IPS-15b (cell line): ENCODE data around the gene CMTR2.
"Not testable (repeated sequence)": the region's sequence is repeated elsewhere in the genome, so short reads cannot be mapped to it uniquely, and the experiment has no call there.

Experiments
- H3K27me3 ChIP-seq: one replicate; pipeline ENCODE4 v1.6.1; 2013; ENCODE audit warnings: low read length; ENCODE audit not compliant: control insufficient read depth, insufficient read depth
- H3K36me3 ChIP-seq: one replicate; pipeline ENCODE4 v1.6.1; 2013; ENCODE audit warnings: low read length; ENCODE audit not compliant: control insufficient read depth, insufficient read depth
- H3K4me1 ChIP-seq: one replicate; pipeline ENCODE4 v1.6.1; 2013; ENCODE audit warnings: mild to moderate bottlenecking, low read length; ENCODE audit not compliant: control insufficient read depth, insufficient read depth
- H3K4me3 ChIP-seq: one replicate; pipeline ENCODE4 v1.5.1; 2013; ENCODE audit warnings: low read depth, low read length
- H3K9ac ChIP-seq: one replicate; pipeline ENCODE4 v1.6.1; 2013; ENCODE audit warnings: low read depth, mild to moderate bottlenecking, low read length
- H3K9me3 ChIP-seq: one replicate; pipeline ENCODE4 v1.6.1; 2013; ENCODE audit warnings: mild to moderate bottlenecking, low read length; ENCODE audit not compliant: control insufficient read depth, insufficient read depth

Gene CMTR2

DNA sequence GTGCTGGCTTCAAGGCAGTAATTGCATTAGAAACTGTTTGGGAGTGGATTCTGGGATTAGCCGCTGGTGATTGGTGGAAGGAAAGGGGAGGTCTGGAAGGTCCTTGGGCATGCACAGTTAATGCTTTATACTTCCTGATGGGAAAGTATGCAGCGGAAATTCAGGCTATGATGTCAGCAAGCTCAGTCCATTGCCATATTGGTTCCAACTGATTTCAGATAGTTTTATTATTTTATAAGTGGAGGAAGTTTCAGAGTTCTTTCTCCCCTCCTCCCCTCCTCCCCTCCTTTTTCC, 8.1 kb upstream of the CMTR2 start:
- no peak overlapping the region for H3K9ac ChIP-seq
- no peaks in the 10 kb centered on the region for H3K27me3 ChIP-seq
- no peak overlapping the region for H3K4me3 ChIP-seq
- H3K4me1 ChIP-seq = no peaks in the 10 kb centered on the region
- H3K9me3 ChIP-seq = no peaks in the 10 kb centered on the region
- no peaks in the 10 kb centered on the region for H3K36me3 ChIP-seq

DNA sequence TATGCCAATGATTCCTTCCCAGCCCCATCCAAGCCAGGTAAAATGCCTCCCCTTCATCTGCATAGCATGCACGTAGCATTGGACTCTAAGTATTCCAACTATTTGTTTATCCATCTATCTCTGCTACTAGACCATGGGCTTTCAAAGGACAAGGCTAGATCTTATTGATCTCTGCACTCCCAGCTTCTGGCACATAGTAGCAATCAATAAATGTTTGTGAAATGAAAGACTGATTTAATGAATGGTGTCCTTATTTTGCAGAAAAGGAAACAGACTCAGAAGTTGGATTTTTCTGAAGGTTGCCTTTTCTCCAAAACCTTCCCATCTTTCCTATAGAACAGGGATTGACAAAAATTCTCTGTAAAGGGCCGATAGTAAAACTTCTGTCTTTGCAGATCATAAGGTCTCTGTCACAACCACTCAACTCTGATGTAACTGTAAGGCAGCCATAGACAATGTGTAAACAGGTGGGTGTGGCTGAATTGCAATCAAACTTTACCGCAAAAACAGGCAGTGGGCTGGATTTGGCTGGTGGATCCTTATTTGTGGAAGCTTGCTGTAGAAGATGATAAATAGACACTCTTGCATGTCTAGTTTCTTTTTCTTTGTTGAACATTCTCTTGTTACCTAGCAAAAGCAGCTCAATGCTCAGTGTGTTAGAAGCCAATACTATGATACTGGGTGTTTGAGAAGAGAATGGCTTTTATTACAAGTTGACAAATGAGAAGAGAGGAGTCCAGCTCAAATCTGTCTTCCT, 7.6 kb upstream of the CMTR2 start:
- Histone ChIP-seq H3K36me3 (no peaks in the 10 kb centered on the region), H3K9ac (no peak overlapping the region), H3K4me1 (no peaks in the 10 kb centered on the region), H3K4me3 (no peak overlapping the region), H3K27me3 (no peaks in the 10 kb centered on the region), H3K9me3 (no peaks in the 10 kb centered on the region)

DNA sequence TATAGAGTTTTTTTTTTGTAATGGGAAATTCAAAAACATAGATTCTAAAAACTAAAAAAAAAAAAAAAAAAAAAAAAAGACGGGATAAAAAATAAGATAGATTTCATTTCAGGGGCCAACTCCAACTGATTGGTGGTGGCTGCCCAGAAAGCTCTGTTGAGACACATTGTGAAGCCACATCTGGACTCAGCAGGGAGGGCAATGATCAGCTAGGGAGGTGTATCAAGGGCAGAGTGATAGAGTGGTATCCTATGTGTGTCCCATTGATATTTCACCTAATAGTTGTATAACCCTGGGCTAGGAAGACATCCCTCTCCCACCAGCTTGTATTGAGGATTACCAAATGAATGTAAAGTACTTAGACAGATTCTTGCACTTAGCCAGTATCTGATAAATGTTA, 6.7 kb upstream of the CMTR2 start:
- Histone ChIP-seq H3K4me3 (no peak overlapping the region), H3K27me3 (no peaks in the 10 kb centered on the region), H3K36me3 (no peaks in the 10 kb centered on the region), H3K9ac (no peak overlapping the region), H3K9me3 (no peaks in the 10 kb centered on the region), H3K4me1 (no peaks in the 10 kb centered on the region)

DNA sequence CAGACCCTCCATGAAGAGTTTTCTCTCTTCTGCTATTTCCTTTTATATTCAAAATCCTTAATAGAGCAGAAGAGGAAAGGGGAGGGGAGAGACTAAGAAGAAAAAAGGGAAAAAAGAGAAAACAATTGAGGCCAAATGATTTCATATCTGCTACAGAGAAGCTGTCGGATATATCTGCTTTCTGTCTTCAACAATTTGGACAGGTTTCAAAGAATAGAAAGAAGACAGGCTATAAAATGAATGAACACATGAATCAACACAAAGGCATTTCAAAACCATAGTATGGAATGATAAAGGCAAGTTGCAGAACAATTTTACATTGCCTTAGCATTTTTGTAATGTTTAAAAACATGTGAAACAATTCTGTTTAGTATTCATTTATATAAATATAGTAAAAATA, 4.7 kb upstream of the CMTR2 start:
- no peaks in the 10 kb centered on the region for H3K9me3 ChIP-seq
- H3K9ac ChIP-seq = no peak overlapping the region
- H3K4me3 ChIP-seq = no peak overlapping the region
- no peaks in the 10 kb centered on the region for H3K4me1 ChIP-seq
- no peaks in the 10 kb centered on the region for H3K27me3 ChIP-seq
- no peaks in the 10 kb centered on the region for H3K36me3 ChIP-seq

DNA sequence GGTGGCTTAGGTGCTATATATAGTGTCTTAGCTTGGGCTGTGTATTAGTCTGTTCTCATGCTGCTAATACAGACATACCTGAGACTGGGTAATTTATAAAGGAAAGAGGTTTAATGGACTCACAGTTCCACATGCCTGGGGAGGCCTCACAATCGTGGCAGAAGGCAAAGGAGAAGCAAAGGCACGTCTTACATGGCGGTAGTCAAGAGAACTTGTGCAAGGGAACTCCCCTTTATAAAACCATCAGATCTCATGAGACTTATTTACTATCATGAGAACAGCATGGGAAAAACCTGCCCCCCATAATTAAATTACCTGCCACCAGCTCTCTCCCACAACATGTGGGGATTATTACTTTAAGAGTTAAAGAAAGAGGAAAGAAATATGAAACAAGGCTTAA, 2.9 kb upstream of the CMTR2 start:
- H3K4me3 ChIP-seq, H3K9ac ChIP-seq, H3K36me3 ChIP-seq, H3K27me3 ChIP-seq, H3K9me3 ChIP-seq, H3K4me1 ChIP-seq: not testable (repeated sequence)

DNA sequence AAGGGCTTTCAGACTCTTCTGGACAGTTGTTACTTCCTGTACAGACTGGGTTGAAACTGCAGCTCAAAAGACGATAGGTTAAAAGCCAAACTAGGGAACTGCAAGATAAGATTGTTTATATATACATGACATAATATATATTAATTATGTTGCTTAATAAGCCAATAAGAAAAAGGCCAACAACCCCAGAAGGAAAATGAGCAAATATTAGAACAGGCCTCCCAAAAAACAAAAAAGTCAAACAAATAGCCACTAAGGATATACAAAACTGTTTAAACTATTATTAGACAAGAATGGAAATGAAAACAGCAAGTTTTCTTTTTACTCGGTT, 495 bp upstream of the CMTR2 start:
- Histone ChIP-seq H3K9me3 (no peaks in the 10 kb centered on the region), H3K4me3 (peak overlapping the region; percentile 43), H3K4me1 (peaks cover 7% of the 10 kb centered on the region), H3K36me3 (peaks cover 5% of the 10 kb centered on the region), H3K9ac (no peak overlapping the region), H3K27me3 (no peaks in the 10 kb centered on the region)

DNA sequence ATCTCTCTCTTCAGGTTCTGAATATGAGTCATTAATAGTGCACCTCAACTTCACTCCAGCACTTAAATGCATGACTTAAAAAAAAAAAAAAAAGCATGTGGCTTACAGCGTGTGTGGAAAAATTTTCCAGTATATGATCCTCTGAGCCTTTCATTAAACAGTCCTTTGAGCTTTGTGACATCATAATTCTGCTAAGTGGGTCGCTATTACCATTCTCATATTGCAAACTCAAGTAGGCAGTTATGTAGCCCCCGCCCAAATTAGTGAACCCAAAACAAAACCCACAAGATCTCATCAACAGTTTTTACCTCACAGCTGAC, 672 bp downstream of the CMTR2 start:
- H3K27me3 ChIP-seq = no peaks in the 10 kb centered on the region
- peak overlapping the region; percentile 94 for H3K9ac ChIP-seq
- peaks cover 7% of the 10 kb centered on the region for H3K4me1 ChIP-seq
- peak overlapping the region; percentile 88 for H3K4me3 ChIP-seq
- peaks cover 5% of the 10 kb centered on the region for H3K36me3 ChIP-seq
- H3K9me3 ChIP-seq = no peaks in the 10 kb centered on the region

DNA sequence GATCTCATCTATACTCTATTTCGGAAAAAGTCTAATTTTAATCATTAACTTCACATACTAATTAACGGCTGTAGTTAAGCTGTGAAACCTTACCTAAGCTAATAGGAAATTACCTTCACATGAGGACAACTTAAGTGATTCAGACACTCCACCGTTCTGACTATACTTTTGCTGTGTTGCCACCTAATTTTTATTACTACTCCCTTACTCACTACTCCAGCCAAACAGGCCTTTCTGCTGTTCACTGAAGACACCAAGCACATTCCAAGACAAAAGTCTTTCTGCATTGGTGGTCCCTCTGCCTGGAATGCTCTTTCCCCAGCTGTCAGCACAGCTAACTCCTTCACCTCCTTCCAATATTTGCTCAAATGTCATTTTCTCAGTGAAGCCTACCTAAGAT, 1.3 kb downstream of the CMTR2 start:
- Histone ChIP-seq H3K4me3 (peak overlapping the region; percentile 88), H3K27me3 (no peaks in the 10 kb centered on the region), H3K4me1 (peaks cover 7% of the 10 kb centered on the region), H3K36me3 (peaks cover 5% of the 10 kb centered on the region), H3K9me3 (no peaks in the 10 kb centered on the region), H3K9ac (peak overlapping the region; percentile 39)

DNA sequence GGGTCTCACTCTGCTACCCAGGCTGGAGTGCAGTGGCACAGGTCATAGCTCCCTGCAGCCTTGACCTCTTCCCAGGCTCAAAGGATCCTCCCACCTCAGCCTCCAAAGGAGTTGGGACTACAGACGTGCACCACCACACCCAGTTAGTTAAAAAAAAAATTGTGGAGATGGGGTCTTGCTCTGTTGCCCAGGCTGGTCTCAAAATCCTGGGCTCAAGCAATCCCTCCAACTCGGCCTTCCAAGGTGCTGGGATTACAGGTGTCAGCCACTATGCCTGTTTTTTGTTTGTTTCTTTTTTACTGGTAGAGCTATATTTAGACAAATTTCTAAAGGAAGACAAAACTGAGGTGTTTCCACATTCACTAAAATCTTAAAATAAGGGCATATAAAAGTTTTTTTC, 1.7 kb downstream of the CMTR2 start:
- peaks cover 7% of the 10 kb centered on the region for H3K4me1 ChIP-seq
- H3K9ac ChIP-seq = no peak overlapping the region
- no peak overlapping the region for H3K4me3 ChIP-seq
- no peaks in the 10 kb centered on the region for H3K9me3 ChIP-seq
- H3K36me3 ChIP-seq = peaks cover 5% of the 10 kb centered on the region
- no peaks in the 10 kb centered on the region for H3K27me3 ChIP-seq

DNA sequence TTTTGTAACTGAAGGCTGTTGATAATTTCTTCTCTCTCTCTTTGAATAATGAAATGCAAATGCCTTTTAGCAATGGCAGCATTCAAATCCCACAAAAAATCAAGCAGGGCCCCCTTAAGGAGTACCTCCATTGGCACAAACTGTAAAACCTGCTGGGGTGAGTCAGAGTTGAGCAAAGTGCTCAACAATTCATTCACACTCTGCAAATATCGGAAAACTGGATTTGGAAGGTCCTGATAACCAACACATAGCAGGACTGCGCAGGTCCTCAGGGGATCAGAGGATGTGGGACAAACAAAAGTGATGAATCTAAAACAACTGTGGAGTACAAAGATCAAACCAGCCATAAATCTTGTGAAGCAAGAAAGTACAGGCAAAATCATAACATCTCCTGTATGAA, 5.6 kb downstream of the CMTR2 start:
- Histone ChIP-seq H3K4me3 (no peak overlapping the region), H3K9me3 (no peaks in the 10 kb centered on the region), H3K36me3 (peaks cover 5% of the 10 kb centered on the region), H3K4me1 (peaks cover 7% of the 10 kb centered on the region), H3K9ac (no peak overlapping the region), H3K27me3 (no peaks in the 10 kb centered on the region)

DNA sequence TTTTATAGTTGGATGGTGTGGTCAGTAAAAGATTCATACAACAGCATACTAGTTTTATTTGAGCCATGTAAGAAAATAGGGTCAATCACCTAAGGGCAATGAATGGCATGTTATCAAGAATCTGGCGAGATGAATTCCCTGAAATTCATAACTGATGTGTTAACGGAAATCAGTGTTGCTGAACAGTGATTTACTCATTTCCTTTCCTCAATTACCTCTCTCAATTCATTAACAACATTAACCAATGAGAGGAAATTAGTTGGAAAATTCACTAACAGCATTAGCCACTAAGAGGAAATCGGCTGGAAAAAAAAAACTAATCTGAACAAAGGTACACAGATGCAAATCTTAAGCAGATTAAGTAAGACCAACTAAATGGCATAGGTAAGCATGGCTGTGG, 6.3 kb downstream of the CMTR2 start:
- peaks cover 5% of the 10 kb centered on the region for H3K36me3 ChIP-seq
- no peak overlapping the region for H3K9ac ChIP-seq
- no peaks in the 10 kb centered on the region for H3K9me3 ChIP-seq
- peaks cover 2% of the 10 kb centered on the region for H3K4me1 ChIP-seq
- H3K27me3 ChIP-seq = no peaks in the 10 kb centered on the region
- H3K4me3 ChIP-seq = no peak overlapping the region

DNA sequence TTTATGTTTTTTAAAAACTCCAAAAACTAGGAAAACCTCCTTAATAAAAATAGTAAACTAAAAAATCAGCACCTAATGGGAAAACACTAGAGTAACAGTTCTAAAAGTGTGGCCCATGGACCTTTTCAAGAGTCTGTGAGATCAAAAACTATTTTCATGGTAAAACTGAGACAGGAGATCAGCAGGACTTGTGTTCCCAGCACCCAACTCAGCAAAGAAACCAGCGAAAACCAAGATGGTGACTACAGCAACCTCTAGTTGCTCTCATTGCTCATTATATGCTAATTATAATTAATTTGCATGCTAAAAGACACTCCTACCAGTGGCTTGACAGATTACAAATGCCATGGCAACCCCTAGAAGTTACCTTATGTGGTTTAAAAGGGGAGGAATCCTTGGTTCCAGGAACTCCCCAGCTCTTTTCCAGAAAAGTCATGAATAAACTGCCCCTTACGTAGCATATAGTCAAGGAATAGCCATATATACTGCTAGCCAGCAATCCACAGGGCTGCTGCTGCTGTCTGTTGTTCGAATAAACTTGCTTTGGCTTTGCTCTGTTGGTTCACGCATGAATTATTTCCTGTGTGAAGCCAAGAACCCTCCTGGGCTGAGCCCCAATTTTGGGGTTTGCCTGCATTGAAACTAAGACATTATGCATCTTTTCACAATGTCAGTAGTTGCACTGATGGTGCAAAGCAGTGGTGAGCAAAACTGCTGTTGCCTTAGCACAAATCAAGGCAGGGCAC, 12.4 kb downstream of the CMTR2 start:
- Histone ChIP-seq H3K9me3 (peaks cover 3% of the 10 kb centered on the region), H3K36me3 (no peaks in the 10 kb centered on the region), H3K9ac (no peak overlapping the region), H3K4me3 (no peak overlapping the region), H3K4me1 (no peaks in the 10 kb centered on the region), H3K27me3 (no peaks in the 10 kb centered on the region)
